Smooth muscle cell (in vitro differentiated cells): ENCODE results near the gene FBXO2. TPM values are rescaled to one million over a fixed set of nuclear protein-coding genes. Genes with fewer than 3 reads are reported as not detected.

Experiments used
- DNase-seq: peaks from one replicate; lab custom pipeline; 2025; ENCODE audit not compliant: unreplicated experiment; lab: John Stamatoyannopoulos, UW
- H2AFZ ChIP-seq: fragments of 200-600 bp; sonication (generic); 2 replicates; pipeline ENCODE4 v1.6.0; 2016; ENCODE audit warnings: antibody characterized with exemption, low read depth, mild to moderate bottlenecking
- H3F3A ChIP-seq: fragments of 200-600 bp; sonication (generic); 2 replicates; pipeline ENCODE4 v1.6.0; 2017; ENCODE audit warnings: antibody characterized with exemption, low read depth
- H3K27ac ChIP-seq: fragments of 200-600 bp; sonication (generic); 2 replicates; pipeline ENCODE4 v1.5.1; 2016; ENCODE audit warnings: low read depth, mild to moderate bottlenecking
- H3K27me3 ChIP-seq: fragments of 200-600 bp; sonication (generic); 2 replicates; pipeline ENCODE4 v1.6.1; 2016; ENCODE audit warnings: low read depth, mild to moderate bottlenecking
- H3K36me3 ChIP-seq: fragments of 200-600 bp; sonication (generic); 2 replicates; pipeline ENCODE4 v1.5.1; 2016; ENCODE audit warnings: low read depth
- H3K4me1 ChIP-seq: fragments of 200-600 bp; sonication (generic); 2 replicates; pipeline ENCODE4 v1.5.1; 2016; ENCODE audit warnings: low read depth
- H3K4me2 ChIP-seq: fragments of 200-600 bp; sonication (generic); 2 replicates; pipeline ENCODE4 v1.6.0; 2016; ENCODE audit warnings: mild to moderate bottlenecking
- H3K4me3 ChIP-seq: fragments of 200-600 bp; sonication (generic); 2 replicates; pipeline ENCODE4 v1.5.1; 2016; ENCODE audit warnings: mild to moderate bottlenecking
- H3K79me2 ChIP-seq: fragments of 200-600 bp; sonication (generic); 2 replicates; pipeline ENCODE4 v1.6.0; 2016; ENCODE audit warnings: low read depth, mild to moderate bottlenecking
- H3K9ac ChIP-seq: fragments of 200-600 bp; sonication (generic); 2 replicates; pipeline ENCODE4 v1.6.0; 2016; ENCODE audit warnings: low read depth
- H3K9me3 ChIP-seq: fragments of 200-600 bp; sonication (generic); replicated peaks from 2 replicates; pipeline ENCODE4 v1.5.1; 2016; ENCODE audit warnings: low read depth
- H4K20me1 ChIP-seq: fragments of 200-600 bp; sonication (generic); 2 replicates; pipeline ENCODE4 v1.6.0; 2016; ENCODE audit warnings: low read depth
- CTCF ChIP-seq: fragments of 200-600 bp; sonication (generic); IDR thresholded peaks from 2 replicates; pipeline ENCODE4 v1.5.1; 2017; ENCODE audit warnings: borderline replicate concordance, mild to moderate bottlenecking, antibody characterized with exemption; ENCODE audit not compliant: insufficient read depth, poor library complexity, severe bottlenecking
- WGBS: methylation state at CpG from one replicate; pipeline ENCODE4 v1.1.7; 2016; ENCODE audit warnings: low lambda C conversion rate; 5-methylcytosine and 5-hydroxymethylcytosine counted together
- polyA plus RNA-seq: library from polyadenylated mRNA; unstranded; fragments of >200 nt; fragmentation: Nextera tagmentation; extraction: Ambion mirVana; gene quantifications from 2 replicates; pipeline ENCODE4 v1.2.1, GENCODE V29; 2016
- total RNA-seq: library from RNA; depleted of rRNA; stranded (reverse); fragments of >200 nt; gene quantifications from 2 replicates; pipeline ENCODE4 v1.2.3, GENCODE V29; 2014

Gene FBXO2
- total and polyA plus RNA-seq, 2 experiments from 2014 or later: 15.5 to 15.6 TPM

DNA sequence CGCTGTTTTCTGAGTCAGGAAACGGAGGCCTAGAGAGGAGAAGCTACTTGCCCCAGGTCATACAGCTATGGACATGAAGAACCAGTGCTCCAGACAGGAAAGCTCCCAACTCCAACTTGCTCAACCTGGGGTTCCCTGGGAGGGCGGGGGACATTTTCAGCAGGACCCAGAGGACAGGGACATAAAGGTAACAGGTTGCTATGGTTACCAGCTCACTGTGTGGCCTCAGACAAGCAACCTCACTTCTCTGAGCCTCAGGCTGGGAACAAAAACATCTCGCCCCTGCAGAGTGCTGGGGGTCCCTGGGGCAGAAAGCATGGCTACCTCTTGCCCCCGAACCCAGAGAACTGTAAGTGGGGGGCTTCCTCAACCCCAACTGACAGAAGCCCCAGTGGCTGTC lies 16.1 kb downstream of the FBXO2 start:
- Histone ChIP-seq H3K4me2 (no peak overlapping the region), H3K79me2 (no peaks in the 10 kb centered on the region), H3K4me3 (no peak overlapping the region), H3K27ac (no peak overlapping the region), H4K20me1 (no peaks in the 10 kb centered on the region), H3K27me3 (no peaks in the 10 kb centered on the region), H3K36me3 (no peaks in the 10 kb centered on the region), H3K4me1 (no peaks in the 10 kb centered on the region), H3K9me3 (no peaks in the 10 kb centered on the region), H3F3A (no peaks in the 10 kb centered on the region), H3K9ac (no peak overlapping the region), H2AFZ (no peak overlapping the region)
- no peak for TF ChIP-seq CTCF
- 68% methylated on average over 5 of the region's 5 CpGs for WGBS
- no peak for DNase-seq

GRCh38 chr1:11634365-11635192 lies 19.6 kb downstream of the FBXO2 start:
- Histone ChIP-seq H2AFZ (no peak overlapping the region), H3K36me3 (no peaks in the 10 kb centered on the region), H3K4me2 (no peak overlapping the region), H4K20me1 (no peaks in the 10 kb centered on the region), H3K27me3 (peaks cover 4% of the 10 kb centered on the region), H3K27ac (no peak overlapping the region), H3K9me3 (no peaks in the 10 kb centered on the region), H3F3A (no peaks in the 10 kb centered on the region), H3K79me2 (no peaks in the 10 kb centered on the region), H3K9ac (no peak overlapping the region), H3K4me1 (no peaks in the 10 kb centered on the region), H3K4me3 (no peak overlapping the region)
- no peak for DNase-seq
- WGBS: 86% methylated on average over 11 of the region's 11 CpGs
- no peak for TF ChIP-seq CTCF

DNA sequence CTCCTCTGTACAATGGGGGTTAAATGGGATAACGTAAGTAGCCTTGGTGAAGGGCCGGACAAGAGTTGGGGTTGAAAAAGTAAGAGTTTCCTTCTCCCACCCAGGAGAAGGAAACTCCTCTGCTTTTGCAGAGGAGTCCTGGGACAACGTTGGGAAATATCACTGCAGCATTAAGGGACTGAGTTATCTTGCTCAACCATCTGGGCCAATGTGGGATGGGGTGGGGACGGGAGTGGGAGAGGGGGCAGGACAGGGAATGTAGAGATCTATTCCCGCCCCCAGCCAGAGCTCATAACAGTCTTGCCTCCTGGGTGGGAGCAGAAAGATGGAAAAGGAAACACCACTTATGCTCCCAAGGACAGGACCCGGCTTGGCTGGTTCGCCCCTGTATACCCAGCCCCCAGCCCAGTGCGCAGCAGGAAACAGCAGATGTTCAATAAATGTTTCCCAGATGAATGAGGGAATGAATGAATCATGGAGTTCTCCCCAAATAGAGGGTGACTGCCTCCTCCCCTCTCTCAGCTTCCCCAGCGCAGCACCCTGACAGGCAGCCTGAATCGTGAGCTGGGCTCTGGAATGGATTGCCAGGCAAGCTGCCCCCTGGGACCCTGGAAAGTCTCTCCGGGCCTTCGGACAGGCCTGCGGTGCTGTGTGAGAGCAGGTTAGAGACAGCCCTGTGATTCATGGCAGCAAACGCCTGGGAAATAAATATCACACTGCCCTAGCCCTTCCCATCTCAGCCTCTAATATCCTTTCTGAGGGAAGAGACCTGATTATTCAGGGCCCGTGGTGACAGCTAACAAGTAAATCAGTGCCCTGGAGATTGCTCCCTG lies 24.8 kb downstream of the FBXO2 start:
- no peak overlapping the region for H3K4me3 ChIP-seq
- H4K20me1 ChIP-seq: no peaks in the 10 kb centered on the region
- H2AFZ ChIP-seq: no peak overlapping the region
- no peak overlapping the region for H3K4me2 ChIP-seq
- TF ChIP-seq CTCF: no peak
- H3K79me2 ChIP-seq: no peaks in the 10 kb centered on the region
- no peak for DNase-seq
- no peaks in the 10 kb centered on the region for H3K9me3 ChIP-seq
- H3K36me3 ChIP-seq: no peaks in the 10 kb centered on the region
- WGBS: 74% methylated on average over 15 of the region's 15 CpGs
- H3F3A ChIP-seq: no peaks in the 10 kb centered on the region
- peaks cover 13% of the 10 kb centered on the region for H3K27me3 ChIP-seq
- H3K9ac ChIP-seq: no peak overlapping the region
- H3K27ac ChIP-seq: no peak overlapping the region
- H3K4me1 ChIP-seq: no peaks in the 10 kb centered on the region
